DOHH2 (cell line): Measurements from ENCODE around the gene CARD10.

Experiments
- H3F3A ChIP-seq: fragments of 200-600 bp; sonication (generic), shearing (Covaris generic); 2 replicates; pipeline ENCODE4 v1.6.0; 2016; ENCODE audit warnings: antibody characterized with exemption, mild to moderate bottlenecking; ENCODE audit not compliant: control insufficient read depth, insufficient read depth
- H3K27ac ChIP-seq: fragments of 200-600 bp; sonication (generic); 2 replicates; pipeline ENCODE4 v1.5.1; 2014; ENCODE audit warnings: low read depth, mild to moderate bottlenecking, low read length, moderate library complexity
- H3K27me3 ChIP-seq: fragments of 200-600 bp; sonication (generic); 2 replicates; pipeline ENCODE4 v1.6.1; 2014; ENCODE audit warnings: mild to moderate bottlenecking, low read length, mixed read lengths; ENCODE audit not compliant: control insufficient read depth
- H3K36me3 ChIP-seq: fragments of 200-600 bp; sonication (generic); 2 replicates; pipeline ENCODE4 v1.6.1; 2014; ENCODE audit warnings: mild to moderate bottlenecking, low read length, moderate library complexity, mixed read lengths; ENCODE audit not compliant: control insufficient read depth
- H3K4me1 ChIP-seq: fragments of 200-600 bp; sonication (generic); 2 replicates; pipeline ENCODE4 v1.6.1; 2014; ENCODE audit warnings: mild to moderate bottlenecking, low read length, mixed read lengths; ENCODE audit not compliant: control insufficient read depth
- H3K4me2 ChIP-seq: fragments of 200-600 bp; sonication (generic); 2 replicates; pipeline ENCODE4 v1.6.0; 2014; ENCODE audit warnings: mild to moderate bottlenecking, low read length, moderate library complexity
- H3K4me3 ChIP-seq: fragments of 200-600 bp; sonication (generic); 2 replicates; pipeline ENCODE4 v1.5.1; 2014; ENCODE audit warnings: mild to moderate bottlenecking, low read length, mixed read lengths
- H3K79me2 ChIP-seq: fragments of 200-600 bp; sonication (generic); 2 replicates; pipeline ENCODE4 v1.6.1; 2014; ENCODE audit warnings: mild to moderate bottlenecking, low read length, mixed read lengths; ENCODE audit not compliant: control insufficient read depth
- H3K9me2 ChIP-seq: fragments of 200-600 bp; sonication (generic); replicated peaks from 2 replicates; pipeline ENCODE4 v1.6.1; 2014; ENCODE audit warnings: mild to moderate bottlenecking, low read length, mixed read lengths; ENCODE audit not compliant: control insufficient read depth
- H3K9me3 ChIP-seq: fragments of 200-600 bp; sonication (generic); 2 replicates; pipeline ENCODE4 v1.6.1; 2014; ENCODE audit warnings: antibody characterized with exemption, low read length, mixed read lengths; ENCODE audit not compliant: control insufficient read depth, insufficient read depth
- H4K20me1 ChIP-seq: fragments of 200-600 bp; sonication (generic); 2 replicates; pipeline ENCODE4 v1.6.0; 2014; ENCODE audit warnings: low read depth, mild to moderate bottlenecking, antibody characterized with exemption, low read length, moderate library complexity; ENCODE audit not compliant: control insufficient read depth, insufficient read depth
- CTCF ChIP-seq: fragments of 200-600 bp; sonication (generic); IDR thresholded peaks from one replicate; pipeline ENCODE4 v1.5.1; 2014; ENCODE audit warnings: antibody characterized with exemption, mild to moderate bottlenecking, low read depth, low read length; ENCODE audit not compliant: poor library complexity, severe bottlenecking
- EZH2phosphoT487 ChIP-seq: fragments of 200-600 bp; sonication (generic); IDR thresholded peaks from 2 replicates; pipeline ENCODE4 v1.6.1; 2017; ENCODE audit warnings: borderline replicate concordance, mild to moderate bottlenecking, antibody characterized with exemption, low read length, moderate library complexity, mixed read lengths

The CARD10 gene

GRCh38 chr22:37455896-37456295 lies 63.3 kb downstream of the CARD10 start:
- no peaks in the 10 kb centered on the region for H3K27me3 ChIP-seq
- no peak for TF ChIP-seq EZH2phosphoT487
- TF ChIP-seq CTCF: no peak
- no peaks in the 10 kb centered on the region for H3K36me3 ChIP-seq
- no peaks in the 10 kb centered on the region for H3K9me3 ChIP-seq
- no peaks in the 10 kb centered on the region for H3K79me2 ChIP-seq
- H3K4me1 ChIP-seq: peaks cover 19% of the 10 kb centered on the region
- no peak overlapping the region for H3K4me2 ChIP-seq
- H4K20me1 ChIP-seq: no peaks in the 10 kb centered on the region
- H3F3A ChIP-seq: peaks cover 4% of the 10 kb centered on the region
- H3K4me3 ChIP-seq: no peak overlapping the region
- H3K27ac ChIP-seq: no peak overlapping the region
- no peaks in the 10 kb centered on the region for H3K9me2 ChIP-seq

GRCh38 chr22:37454857-37455686 lies 64.1 kb downstream of the CARD10 start:
- H3K4me2 ChIP-seq: no peak overlapping the region

GRCh38 chr22:37453696-37454095 lies 65.5 kb downstream of the CARD10 start:
- Histone ChIP-seq H3K36me3 (no peaks in the 10 kb centered on the region), H3K9me3 (no peaks in the 10 kb centered on the region), H3K4me3 (no peak overlapping the region), H3K27me3 (no peaks in the 10 kb centered on the region; the same call in 1 of the 2 replicates), H3K9me2 (no peaks in the 10 kb centered on the region), H4K20me1 (no peaks in the 10 kb centered on the region), H3K79me2 (no peaks in the 10 kb centered on the region), H3F3A (peaks cover 4% of the 10 kb centered on the region), H3K4me1 (peaks cover 30% of the 10 kb centered on the region), H3K4me2 (no peak overlapping the region), H3K27ac (no peak overlapping the region)
- TF ChIP-seq CTCF: no peak
- TF ChIP-seq EZH2phosphoT487: no peak

More at GRCh38 chr22:37454857-37455686, 64.1 kb downstream of the CARD10 start:
- H3K27ac ChIP-seq: no peak overlapping the region
- no peaks in the 10 kb centered on the region for H3K9me2 ChIP-seq
- H3K36me3 ChIP-seq: no peaks in the 10 kb centered on the region
- H3K4me1 ChIP-seq: peaks cover 19% of the 10 kb centered on the region
- no peaks in the 10 kb centered on the region for H3K9me3 ChIP-seq
- no peaks in the 10 kb centered on the region for H4K20me1 ChIP-seq
- no peaks in the 10 kb centered on the region for H3K79me2 ChIP-seq
- no peaks in the 10 kb centered on the region for H3K27me3 ChIP-seq
- no peak overlapping the region for H3K4me3 ChIP-seq
- H3F3A ChIP-seq: peaks cover 4% of the 10 kb centered on the region
- TF ChIP-seq CTCF: no peak
- no peak for TF ChIP-seq EZH2phosphoT487
